HG03342 (cell line): Measurements from ENCODE around the gene CFHR1.

Experiments
- ATAC-seq: cut with Tn5 transposase; IDR thresholded peaks from one replicate; pipeline ENCODE4 v1.9.1; 2021; ENCODE audit warnings: mild to moderate bottlenecking, moderate library complexity; ENCODE audit not compliant: unreplicated experiment

Gene CFHR1

GRCh38 chr1:196875935-196876334 lies 56.4 kb downstream of the CFHR1 start:
- ATAC-seq = no peak

GRCh38 chr1:196877964-196878363 lies 58.4 kb downstream of the CFHR1 start:
- ATAC-seq = no peak
